H1 (cell line): ENCODE data around the gene C5orf58. TPM values are rescaled to one million over a fixed set of nuclear protein-coding genes. Genes with fewer than 3 reads are reported as not detected.
A peak's percentile ranks its signal among the peaks of the same experiment; 100 is the strongest.

Experiments used
- CTCF ChIA-PET: fragments of 300-600 bp; sonication (Branson Sonifier 250); formaldehyde crosslinking; loops from one replicate; lab custom pipeline; 2021; ENCODE audit not compliant: partially characterized antibody; lab: Charles Lee
- POLR2A ChIA-PET: fragments of 300-600 bp; sonication (Branson Sonifier 250); formaldehyde crosslinking; loops from one replicate; lab custom pipeline; 2021; ENCODE audit warnings: inconsistent platforms; ENCODE audit not compliant: partially characterized antibody; lab: Charles Lee
- DNase-seq, 2 experiments: peaks; one replicate each; pipeline versions ENCODE4 v3.0.0 to v3.0.0-alpha.2; 2010 to 2022; ENCODE audit warnings: low spot score in 2 of 2, low read depth in 1 of 2, mixed read lengths in 1 of 2
- FAIRE-seq: peaks from 2 replicates; lab custom pipeline; 2011; peaks lifted over from hg19 to GRCh38; lab: Jason Lieb, UNC
- H2AFZ ChIP-seq: 2 replicates; pipeline ENCODE4 v1.8.1; 2012; ENCODE audit warnings: low read length, inconsistent platforms
- H2AK5ac ChIP-seq: 2 replicates; pipeline ENCODE4 v1.6.1; 2013; ENCODE audit warnings: low read depth, low read length
- H2BK120ac ChIP-seq: replicated peaks from 2 replicates; pipeline ENCODE3; 2013; ENCODE audit warnings: low read depth, low read length, inconsistent platforms
- H2BK12ac ChIP-seq: 2 replicates; pipeline ENCODE4 v1.6.1; 2013; ENCODE audit warnings: low read depth, low read length
- H2BK15ac ChIP-seq: 2 replicates; pipeline ENCODE4 v1.6.1; 2013; ENCODE audit warnings: low read length
- H2BK20ac ChIP-seq: 2 replicates; pipeline ENCODE4 v1.6.1; 2013; ENCODE audit warnings: low read length
- H2BK5ac ChIP-seq: 2 replicates; pipeline ENCODE4 v1.6.1; 2013; ENCODE audit warnings: low read depth, low read length
- H3K14ac ChIP-seq: 2 replicates; pipeline ENCODE4 v1.6.1; 2013; ENCODE audit warnings: inconsistent platforms; ENCODE audit not compliant: insufficient read length
- H3K18ac ChIP-seq: 2 replicates; pipeline ENCODE4 v1.6.1; 2013; ENCODE audit warnings: low read length; ENCODE audit errors: extremely low read depth
- H3K23ac ChIP-seq: 2 replicates; pipeline ENCODE4 v1.6.1; 2013; ENCODE audit warnings: inconsistent platforms; ENCODE audit not compliant: insufficient read length
- H3K23me2 ChIP-seq: 2 replicates; pipeline ENCODE4 v1.6.1; 2013; ENCODE audit warnings: low read depth, low read length
- H3K27ac ChIP-seq: 2 replicates; pipeline ENCODE4 v1.6.1; 2011; ENCODE audit warnings: low read depth, low read length, inconsistent platforms
- H3K27me3 ChIP-seq, 4 experiments: replicated peaks in 1 of 4; 1 replicate in 1 of 4; 2 replicates in 3 of 4; pipeline versions ENCODE4 v1.6.1 to v1.8.1; 2011 to 2013; ENCODE audit warnings: low read length in 3 of 4, mild to moderate bottlenecking in 3 of 4, inconsistent platforms in 2 of 4, mixed read lengths in 2 of 4, moderate library complexity in 1 of 4; ENCODE audit not compliant: control insufficient read depth in 3 of 4, insufficient read depth in 3 of 4; ENCODE audit errors: extremely low read depth in 1 of 4
- H3K36me3 ChIP-seq, 4 experiments: 2 replicates each; pipeline versions ENCODE4 v1.6.1 to v1.8.1; 2011 to 2013; ENCODE audit warnings: mild to moderate bottlenecking in 4 of 4, low read length in 3 of 4, moderate library complexity in 2 of 4, control low read depth in 1 of 4, inconsistent platforms in 1 of 4; ENCODE audit not compliant: insufficient read depth in 4 of 4, control insufficient read depth in 2 of 4
- H3K4ac ChIP-seq: replicated peaks from 2 replicates; pipeline ENCODE3; 2013; ENCODE audit warnings: low read length, low read depth, mixed read lengths, inconsistent platforms; ENCODE audit not compliant: insufficient read length
- H3K4me1 ChIP-seq, 4 experiments: replicated peaks in 1 of 4; 1 replicate in 1 of 4; 2 replicates in 3 of 4; pipeline versions ENCODE4 v1.6.1 to v1.8.1; 2011 to 2013; ENCODE audit warnings: low read length in 3 of 4, inconsistent platforms in 2 of 4, mixed read lengths in 1 of 4; ENCODE audit not compliant: insufficient read depth in 4 of 4, control insufficient read depth in 3 of 4
- H3K4me2 ChIP-seq, 2 experiments: 2 replicates each; pipeline versions ENCODE4 v1.6.1 to v1.8.1; 2011 to 2013; ENCODE audit warnings: low read depth in 2 of 2, low read length in 2 of 2, control low read depth in 1 of 2, inconsistent platforms in 1 of 2, mild to moderate bottlenecking in 1 of 2; ENCODE audit not compliant: insufficient read depth in 1 of 2
- H3K4me3 ChIP-seq, 4 experiments: fragments of 200-600, 300-600 bp in 1 of 4; sonication (generic), shearing (Covaris generic), sonication (Bioruptor Twin) in 1 of 4; 2 replicates each; pipeline versions ENCODE4 v1.5.1 to v1.8.1; 2011 to 2016; ENCODE audit warnings: low read length in 4 of 4, low read depth in 3 of 4, control low read depth in 2 of 4, inconsistent platforms in 2 of 4, mild to moderate bottlenecking in 2 of 4, mixed read lengths in 1 of 4, moderate library complexity in 1 of 4; ENCODE audit not compliant: insufficient read depth in 2 of 4; ENCODE audit errors: extremely low read depth in 1 of 4
- H3K56ac ChIP-seq: replicated peaks from 2 replicates; pipeline ENCODE3; 2013; ENCODE audit warnings: low read depth, mild to moderate bottlenecking, mixed read lengths, low read length, inconsistent platforms; ENCODE audit not compliant: insufficient read length
- H3K79me1 ChIP-seq: 2 replicates; pipeline ENCODE4 v1.6.1; 2013; ENCODE audit warnings: low read depth, low read length, control low read depth
- H3K79me2 ChIP-seq, 2 experiments: 2 replicates each; pipeline versions ENCODE4 v1.6.1 to v1.8.1; 2012 to 2013; ENCODE audit warnings: low read length in 2 of 2, mild to moderate bottlenecking in 2 of 2, inconsistent platforms in 1 of 2; ENCODE audit not compliant: insufficient read depth in 2 of 2, control insufficient read depth in 1 of 2
- H3K9ac ChIP-seq, 4 experiments: replicated peaks in 1 of 4; 1 replicate in 1 of 4; 2 replicates in 3 of 4; pipeline versions ENCODE4 v1.6.1 to v1.8.1; 2011 to 2013; ENCODE audit warnings: low read depth in 3 of 4, low read length in 3 of 4, control low read depth in 2 of 4, mild to moderate bottlenecking in 2 of 4, moderate library complexity in 2 of 4, inconsistent platforms in 1 of 4; ENCODE audit errors: extremely low read depth in 1 of 4
- H3K9me3 ChIP-seq, 2 experiments: 2 replicates each; pipeline versions ENCODE4 v1.6.1 to v1.8.1; 2012 to 2013; ENCODE audit warnings: mild to moderate bottlenecking in 2 of 2, moderate library complexity in 2 of 2, control low read depth in 1 of 2, inconsistent platforms in 1 of 2, low read depth in 1 of 2, low read length in 1 of 2, mixed read lengths in 1 of 2; ENCODE audit not compliant: insufficient read depth in 2 of 2
- H4K20me1 ChIP-seq, 2 experiments: replicated peaks in 1 of 2; 2 replicates each; pipeline versions ENCODE3 to v1.8.1; 2011 to 2013; ENCODE audit warnings: inconsistent platforms in 2 of 2, low read length in 2 of 2, mild to moderate bottlenecking in 1 of 2; ENCODE audit not compliant: insufficient read depth in 2 of 2, control insufficient read depth in 1 of 2
- H4K5ac ChIP-seq: 2 replicates; pipeline ENCODE4 v1.6.1; 2013; ENCODE audit warnings: low read length, low read depth, mixed read lengths, inconsistent platforms; ENCODE audit not compliant: insufficient read length
- H4K8ac ChIP-seq: 2 replicates; pipeline ENCODE4 v1.8.0; 2013; ENCODE audit warnings: mild to moderate bottlenecking, moderate library complexity, low read length, inconsistent platforms; ENCODE audit not compliant: insufficient read depth; ENCODE audit errors: extremely low read depth
- H4K91ac ChIP-seq: replicated peaks from 2 replicates; pipeline ENCODE3; 2013; ENCODE audit warnings: low read length, mixed read lengths, inconsistent platforms; ENCODE audit not compliant: insufficient read length
- CHD2 ChIP-seq: IDR thresholded peaks from 2 replicates; pipeline ENCODE4 v1.6.1; 2012; ENCODE audit warnings: low read length, improper control_type of control experiment
- POU5F1 ChIP-seq: IDR thresholded peaks from 2 replicates; pipeline ENCODE4 v1.6.1; 2011; ENCODE audit warnings: low read depth, mild to moderate bottlenecking, low read length, moderate library complexity
- RXRA ChIP-seq: IDR thresholded peaks from 2 replicates; pipeline ENCODE4 v1.6.1; 2011; ENCODE audit warnings: low read depth, mild to moderate bottlenecking, low read length, moderate library complexity; ENCODE audit not compliant: insufficient read depth
- TAF1 ChIP-seq: IDR thresholded peaks from 2 replicates; pipeline ENCODE4 v1.6.1; 2011; ENCODE audit warnings: mild to moderate bottlenecking, low read depth, low read length
- TBP ChIP-seq: IDR thresholded peaks from 2 replicates; pipeline ENCODE4 v1.6.1; 2011; ENCODE audit warnings: low read depth, low read length, improper control_type of control experiment
- TEAD4 ChIP-seq: IDR thresholded peaks from 2 replicates; pipeline ENCODE4 v1.6.1; 2012; ENCODE audit warnings: low read depth, low read length, inconsistent platforms, mixed read lengths
- polyA plus RNA-seq, 7 experiments: library from polyadenylated mRNA; depleted of rRNA in 3 of 7; stranded (reverse) in 5 of 7; unstranded in 2 of 7; fragments of >200 nt in 5 of 7; fragments of 200-250 nt in 2 of 7; gene quantifications; 1 replicate in 5 of 7; 2 replicates in 1 of 7; 4 replicates in 1 of 7; pipeline versions ENCODE4 v1.2.1 to v1.2.3, GENCODE V29; 2011 to 2013; ENCODE audit warnings: missing spikeins in 2 of 7, mixed read lengths in 2 of 7
- total RNA-seq: library from RNA; stranded (reverse); fragmentation: NEBNext Ultra II Directional; extraction: Animal tissue kit (Norgen Biotek cat#: 25700); gene quantifications from 2 replicates; pipeline ENCODE4 v1.2.1, GENCODE V29; 2021

C5orf58 gene
- total and polyA plus RNA-seq, 2 of the 8 experiments (the other 6 are each of a cell fraction or from before 2014, with no cell fraction given) = 0.24 to 1.6 TPM

DNA sequence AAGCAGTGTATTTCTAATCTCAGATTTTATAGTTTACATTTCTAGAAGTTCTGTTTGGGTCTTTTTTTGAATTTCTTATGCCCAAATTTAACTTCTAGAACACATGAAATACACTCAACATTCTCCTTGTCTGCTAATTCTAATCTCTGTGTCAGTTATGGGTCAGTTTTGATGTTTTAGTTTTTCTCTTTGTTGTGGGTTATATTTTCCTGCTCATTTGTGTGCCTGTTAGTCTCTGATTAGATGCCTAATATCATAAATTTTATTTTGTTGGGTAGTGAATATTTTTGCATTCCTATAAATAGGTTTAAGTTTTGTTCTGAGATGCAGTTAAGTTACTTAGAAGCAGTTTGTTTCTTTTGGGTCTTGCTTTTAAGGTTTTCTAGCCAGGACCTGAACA lies 52.4 kb downstream of the C5orf58 start:
- Histone ChIP-seq H2AFZ (no peak overlapping the region), H3K79me1 (no peaks in the 10 kb centered on the region), H3K27me3 (no peaks in the 10 kb centered on the region), H2BK20ac (0 out of 2 replicates have a peak overlapping the region, but pooled peaks have one; percentile 8), H3K14ac (no peak overlapping the region), H3K23ac (no peak overlapping the region), H3K4me1 (peaks cover 2 to 9% (median 3%) of the 10 kb centered on the region in 4 experiments; a peak in 5 of 7 replicates), H4K5ac (no peak overlapping the region), H3K18ac (no peak overlapping the region), H3K23me2 (no peaks in the 10 kb centered on the region), H3K56ac (no peak overlapping the region), H4K20me1 (no peaks in the 10 kb centered on the region), H2BK5ac (no peak overlapping the region), H2BK120ac (no peak overlapping the region), H2AK5ac (no peak overlapping the region), H3K27ac (no peak overlapping the region), H2BK15ac (no peak overlapping the region), H2BK12ac (no peak overlapping the region), H3K4me2 (no peak overlapping the region), H3K4ac (no peak overlapping the region), H3K9ac (no peak overlapping the region), H4K91ac (no peak overlapping the region), H3K4me3 (no peak overlapping the region), H3K36me3 (no peaks in the 10 kb centered on the region), H3K79me2 (no peaks in the 10 kb centered on the region), H4K8ac (no peak overlapping the region), H3K9me3 (peaks cover 13 to 15% of the 10 kb centered on the region in 2 experiments; a peak in 3 of 4 replicates)
- DNase-seq (no peak), FAIRE-seq (no peak)
- ChIA-PET CTCF (no interaction called here), POLR2A (no interaction called here)
- TF ChIP-seq TEAD4 (no peak), CHD2 (no peak), RXRA (no peak), TAF1 (no peak), POU5F1 (no peak), TBP (no peak)
